K562 (cell line): ENCODE results near the gene DBP. TPM values are rescaled to one million over a fixed set of nuclear protein-coding genes. Genes with fewer than 3 reads are reported as not detected.

Experiments used
- BCOR ChIP-seq: fragments of 450-650 bp; IDR thresholded peaks from 2 replicates; pipeline ENCODE4 v1.6.1; 2016
- HDAC1 ChIP-seq, 2 experiments: fragments of 450-650 bp; IDR thresholded peaks; 2 replicates each; pipeline ENCODE4 v1.6.1; 2016 to 2017; ENCODE audit warnings: inconsistent platforms in 1 of 2, mild to moderate bottlenecking in 1 of 2, moderate library complexity in 1 of 2
- HDAC2 ChIP-seq: fragments of 450-650 bp; IDR thresholded peaks from 2 replicates; pipeline ENCODE4 v1.6.1; 2016; ENCODE audit warnings: mild to moderate bottlenecking
- HNRNPL ChIP-seq: fragments of 200-400 bp; formaldehyde crosslinking; IDR thresholded peaks from 2 replicates; pipeline ENCODE4 v1.6.1; 2017; ENCODE audit warnings: low read depth, mild to moderate bottlenecking, low read length
- HOXB6 ChIP-seq: fragments of 250-450 bp; sonication (Bioruptor Pico); IDR thresholded peaks from 2 replicates; pipeline ENCODE4 v1.5.1; 2022; ENCODE audit warnings: mild to moderate bottlenecking, borderline replicate concordance
- ILF3 ChIP-seq: fragments of 450-650 bp; IDR thresholded peaks from 2 replicates; pipeline ENCODE4 v1.6.1; 2018; ENCODE audit warnings: antibody characterized with exemption, mild to moderate bottlenecking, moderate library complexity, borderline replicate concordance
- MAFK ChIP-seq: IDR thresholded peaks from 2 replicates; pipeline ENCODE4 v1.6.1; 2011; ENCODE audit warnings: low read length, improper control_type of control experiment
- NELFE ChIP-seq: IDR thresholded peaks from 2 replicates; pipeline ENCODE4 v1.6.1; 2011; ENCODE audit warnings: mild to moderate bottlenecking; ENCODE audit not compliant: insufficient read depth, insufficient read length
- NR1H2 ChIP-seq: sonication (generic); formaldehyde crosslinking; IDR thresholded peaks from 2 replicates; pipeline ENCODE4 v1.4.0; 2020; ENCODE audit warnings: mild to moderate bottlenecking, missing genetic modification reagents
- OTX1 ChIP-seq: fragments of 450-650 bp; formaldehyde crosslinking; IDR thresholded peaks from 2 replicates; pipeline ENCODE4 v1.4.0; 2022; ENCODE audit warnings: mild to moderate bottlenecking
- PYGO2 ChIP-seq: fragments of 450-650 bp; IDR thresholded peaks from 2 replicates; pipeline ENCODE4 v1.6.1; 2016; ENCODE audit warnings: mild to moderate bottlenecking, missing genetic modification characterization, moderate library complexity, missing compliant biosample characterization
- SMARCC2 ChIP-seq: fragments of 450-650 bp; IDR thresholded peaks from 2 replicates; pipeline ENCODE4 v1.6.1; 2017; ENCODE audit warnings: antibody characterized with exemption, moderate library complexity, mild to moderate bottlenecking, low read depth
- TOE1 ChIP-seq, 2 experiments: fragments of 450-650 bp in 1 of 2; sonication (generic) in 1 of 2; formaldehyde crosslinking in 1 of 2; IDR thresholded peaks; 2 replicates each; pipeline versions ENCODE4 v1.7.1 to v1.8.0; 2016 to 2022; ENCODE audit warnings: borderline replicate concordance in 2 of 2, mild to moderate bottlenecking in 2 of 2, antibody characterized with exemption in 1 of 2, inconsistent platforms in 1 of 2, low read depth in 1 of 2, missing genetic modification reagents in 1 of 2, moderate library complexity in 1 of 2
- TRIM28 ChIP-seq: fragments of 450-650 bp; IDR thresholded peaks from 2 replicates; pipeline ENCODE4 v1.6.1; 2017
- ZNF184 ChIP-seq: sonication (generic); formaldehyde crosslinking; IDR thresholded peaks from 2 replicates; pipeline ENCODE4 v1.5.0; 2020; ENCODE audit warnings: missing genetic modification reagents
- ZNF197 ChIP-seq: fragments of 200-800 bp; sonication (Bioruptor generic); IDR thresholded peaks from 2 replicates; pipeline ENCODE4 v1.6.1; 2016; ENCODE audit warnings: low read depth, missing genetic modification characterization, missing compliant biosample characterization
- ZNF41 ChIP-seq: fragments of 250-450 bp; sonication (Bioruptor Pico); conservative IDR thresholded peaks from 2 replicates; pipeline ENCODE4 v1.4.0; 2020; ENCODE audit warnings: mild to moderate bottlenecking
- polyA plus RNA-seq, 8 experiments: library from polyadenylated mRNA; depleted of rRNA in 4 of 8; stranded (reverse) in 5 of 8; unstranded in 3 of 8; fragments of >200 nt; fragmentation: Nextera tagmentation in 2 of 8; fragmentation: Illumina TruSeq in 1 of 8; extraction: Ambion mirVana in 2 of 8; extraction: Trizol in 1 of 8; gene quantifications; 2 replicates each; pipeline versions ENCODE4 v1.2.1 to v1.2.3, GENCODE V29; 2011 to 2014; ENCODE audit warnings: inconsistent platforms in 1 of 8, missing spikeins in 1 of 8
- total RNA-seq, 7 experiments: library from RNA; depleted of rRNA in 6 of 7; stranded (reverse); fragments of >200 nt in 6 of 7; fragmentation: Illumina TruSeq in 2 of 7; extraction: Trizol in 2 of 7; gene quantifications; 2 replicates each; pipeline versions ENCODE4 v1.2.1 to v1.2.3, GENCODE V29; 2011 to 2021; ENCODE audit warnings: low replicate concordance in 1 of 7
- TF ChIP-seq, protein P1 (sequence below): fragments of 250-450 bp; sonication (Bioruptor Pico); IDR thresholded peaks from 2 replicates; pipeline ENCODE4 v1.8.0; 2022; ENCODE audit warnings: moderate library complexity, mild to moderate bottlenecking, inconsistent platforms
- TF ChIP-seq, protein P2 (sequence below): fragments of 250-450 bp; sonication (Bioruptor Pico); IDR thresholded peaks from 2 replicates; pipeline ENCODE4 v1.8.0; 2022; ENCODE audit warnings: inconsistent platforms
- TF ChIP-seq, protein P3 (sequence below): fragments of 450-650 bp; conservative IDR thresholded peaks from 2 replicates; pipeline ENCODE4 v1.6.1; 2016; ENCODE audit warnings: missing genetic modification characterization, low read depth, mild to moderate bottlenecking, missing compliant biosample characterization, moderate library complexity
- TF ChIP-seq, protein P4 (sequence below): fragments of 250-450 bp; sonication (Bioruptor Pico); IDR thresholded peaks from 2 replicates; pipeline ENCODE4 v1.5.0; 2021; ENCODE audit warnings: mild to moderate bottlenecking, borderline replicate concordance
- TF ChIP-seq, protein P5 (sequence below): sonication (generic); formaldehyde crosslinking; IDR thresholded peaks from 2 replicates; pipeline ENCODE4 v1.8.0; 2022; ENCODE audit warnings: mild to moderate bottlenecking, missing genetic modification reagents

DBP gene
- total and polyA plus RNA-seq, 9 of the 15 experiments (the other 6 are each of a cell fraction or from before 2014, with no cell fraction given) = 0.25 to 5.5 (median 1.8) TPM

DNA sequence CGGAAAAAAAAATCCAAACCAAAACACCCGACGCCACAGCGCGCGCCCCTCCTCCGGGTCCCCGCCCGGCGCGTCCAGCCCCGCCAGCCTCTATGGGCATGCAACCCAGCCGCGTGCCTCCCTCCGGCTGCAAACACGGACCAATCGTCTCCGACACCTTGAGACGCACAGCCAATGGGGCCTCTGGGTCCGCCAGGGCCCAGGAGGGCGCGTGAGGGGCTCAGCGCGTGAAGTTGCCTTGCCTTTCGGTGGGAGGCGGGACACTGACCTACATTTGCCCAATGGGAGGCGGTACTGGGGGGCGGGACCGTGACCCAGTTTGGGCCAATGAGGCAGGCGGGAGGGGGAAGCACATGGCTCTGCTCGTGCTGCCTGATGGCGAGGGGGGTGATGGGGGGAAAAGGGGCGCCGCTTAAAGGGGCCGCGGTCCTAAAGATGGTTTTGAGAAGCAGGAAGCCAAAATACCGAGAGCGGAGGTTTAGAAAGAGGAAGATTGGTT lies 319 bp upstream of the DBP start (continued):
- TF ChIP-seq ZNF41 = no peak
- no peak for TF ChIP-seq ZNF197
- TF ChIP-seq, protein P1, sequence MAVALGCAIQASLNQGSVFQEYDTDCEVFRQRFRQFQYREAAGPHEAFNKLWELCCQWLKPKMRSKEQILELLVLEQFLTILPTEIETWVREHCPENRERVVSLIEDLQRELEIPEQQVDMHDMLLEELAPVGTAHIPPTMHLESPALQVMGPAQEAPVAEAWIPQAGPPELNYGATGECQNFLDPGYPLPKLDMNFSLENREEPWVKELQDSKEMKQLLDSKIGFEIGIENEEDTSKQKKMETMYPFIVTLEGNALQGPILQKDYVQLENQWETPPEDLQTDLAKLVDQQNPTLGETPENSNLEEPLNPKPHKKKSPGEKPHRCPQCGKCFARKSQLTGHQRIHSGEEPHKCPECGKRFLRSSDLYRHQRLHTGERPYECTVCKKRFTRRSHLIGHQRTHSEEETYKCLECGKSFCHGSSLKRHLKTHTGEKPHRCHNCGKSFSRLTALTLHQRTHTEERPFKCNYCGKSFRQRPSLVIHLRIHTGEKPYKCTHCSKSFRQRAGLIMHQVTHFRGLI = no peak
- no peak for TF ChIP-seq NR1H2
- TF ChIP-seq SMARCC2 = no peak
- TF ChIP-seq, protein P2, sequence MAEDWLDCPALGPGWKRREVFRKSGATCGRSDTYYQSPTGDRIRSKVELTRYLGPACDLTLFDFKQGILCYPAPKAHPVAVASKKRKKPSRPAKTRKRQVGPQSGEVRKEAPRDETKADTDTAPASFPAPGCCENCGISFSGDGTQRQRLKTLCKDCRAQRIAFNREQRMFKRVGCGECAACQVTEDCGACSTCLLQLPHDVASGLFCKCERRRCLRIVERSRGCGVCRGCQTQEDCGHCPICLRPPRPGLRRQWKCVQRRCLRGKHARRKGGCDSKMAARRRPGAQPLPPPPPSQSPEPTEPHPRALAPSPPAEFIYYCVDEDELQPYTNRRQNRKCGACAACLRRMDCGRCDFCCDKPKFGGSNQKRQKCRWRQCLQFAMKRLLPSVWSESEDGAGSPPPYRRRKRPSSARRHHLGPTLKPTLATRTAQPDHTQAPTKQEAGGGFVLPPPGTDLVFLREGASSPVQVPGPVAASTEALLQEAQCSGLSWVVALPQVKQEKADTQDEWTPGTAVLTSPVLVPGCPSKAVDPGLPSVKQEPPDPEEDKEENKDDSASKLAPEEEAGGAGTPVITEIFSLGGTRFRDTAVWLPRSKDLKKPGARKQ = no peak
- no peak for TF ChIP-seq HOXB6 (CRISPR knock-in tag)
- TF ChIP-seq, protein P3, sequence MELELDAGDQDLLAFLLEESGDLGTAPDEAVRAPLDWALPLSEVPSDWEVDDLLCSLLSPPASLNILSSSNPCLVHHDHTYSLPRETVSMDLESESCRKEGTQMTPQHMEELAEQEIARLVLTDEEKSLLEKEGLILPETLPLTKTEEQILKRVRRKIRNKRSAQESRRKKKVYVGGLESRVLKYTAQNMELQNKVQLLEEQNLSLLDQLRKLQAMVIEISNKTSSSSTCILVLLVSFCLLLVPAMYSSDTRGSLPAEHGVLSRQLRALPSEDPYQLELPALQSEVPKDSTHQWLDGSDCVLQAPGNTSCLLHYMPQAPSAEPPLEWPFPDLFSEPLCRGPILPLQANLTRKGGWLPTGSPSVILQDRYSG (tag) = no peak
- TF ChIP-seq HDAC1 (IDR thresholded peaks at IDR 0.05) = peak in 1 of 2 experiments; percentile 44; a peak in 1 of 4 replicates
- TF ChIP-seq, protein P4, sequence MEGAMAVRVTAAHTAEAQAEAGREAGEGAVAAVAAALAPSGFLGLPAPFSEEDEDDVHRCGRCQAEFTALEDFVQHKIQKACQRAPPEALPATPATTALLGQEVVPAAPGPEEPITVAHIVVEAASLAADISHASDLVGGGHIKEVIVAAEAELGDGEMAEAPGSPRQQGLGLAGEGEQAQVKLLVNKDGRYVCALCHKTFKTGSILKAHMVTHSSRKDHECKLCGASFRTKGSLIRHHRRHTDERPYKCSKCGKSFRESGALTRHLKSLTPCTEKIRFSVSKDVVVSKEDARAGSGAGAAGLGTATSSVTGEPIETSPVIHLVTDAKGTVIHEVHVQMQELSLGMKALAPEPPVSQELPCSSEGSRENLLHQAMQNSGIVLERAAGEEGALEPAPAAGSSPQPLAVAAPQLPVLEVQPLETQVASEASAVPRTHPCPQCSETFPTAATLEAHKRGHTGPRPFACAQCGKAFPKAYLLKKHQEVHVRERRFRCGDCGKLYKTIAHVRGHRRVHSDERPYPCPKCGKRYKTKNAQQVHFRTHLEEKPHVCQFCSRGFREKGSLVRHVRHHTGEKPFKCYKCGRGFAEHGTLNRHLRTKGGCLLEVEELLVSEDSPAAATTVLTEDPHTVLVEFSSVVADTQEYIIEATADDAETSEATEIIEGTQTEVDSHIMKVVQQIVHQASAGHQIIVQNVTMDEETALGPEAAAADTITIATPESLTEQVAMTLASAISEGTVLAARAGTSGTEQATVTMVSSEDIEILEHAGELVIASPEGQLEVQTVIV (CRISPR knock-in tag) = no peak
- TF ChIP-seq NELFE = no peak
- TF ChIP-seq TRIM28 = no peak
- no peak for TF ChIP-seq OTX1 (CRISPR knock-in tag)
- peak; percentile 82; the same call in 1 of the 2 replicates for TF ChIP-seq HNRNPL
- peak; percentile 11; the same call in 1 of the 2 replicates for TF ChIP-seq HDAC2
- TF ChIP-seq BCOR = no peak
- TF ChIP-seq ZNF184 (CRISPR knock-in tag) = no peak
- TF ChIP-seq, protein P5, sequence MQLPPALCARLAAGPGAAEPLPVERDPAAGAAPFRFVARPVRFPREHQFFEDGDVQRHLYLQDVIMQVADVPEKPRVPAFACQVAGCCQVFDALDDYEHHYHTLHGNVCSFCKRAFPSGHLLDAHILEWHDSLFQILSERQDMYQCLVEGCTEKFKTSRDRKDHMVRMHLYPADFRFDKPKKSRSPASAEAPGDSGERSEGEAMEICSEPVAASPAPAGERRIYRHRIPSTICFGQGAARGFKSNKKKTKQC (CRISPR knock-in tag) = peak; percentile 99
- TF ChIP-seq TOE1 (IDR thresholded peaks at IDR 0.05; ENCODE audit: borderline replicate concordance) = peak; percentile 92
- no peak for TF ChIP-seq TOE1 (CRISPR knock-in tag; IDR thresholded peaks at IDR 0.05; ENCODE audit: borderline replicate concordance, low read depth)
- no peak for TF ChIP-seq MAFK
- no peak for TF ChIP-seq ILF3
- TF ChIP-seq PYGO2 (tag) = no peak
